DMS53 treated with DMSO at 0.1 percent for 48 hours (cell line): ENCODE data around the gene FAM13A.

Experiments used
- DNase-seq: peaks from one replicate; lab custom pipeline; 2025; ENCODE audit not compliant: unreplicated experiment; lab: John Stamatoyannopoulos, UW

FAM13A gene

GRCh38 chr4:88753658-88754571 is 303.1 kb downstream of the FAM13A start:
- no peak for DNase-seq

- no peak for DNase-seq
Observed at GRCh38 chr4:88752754-88753153, 304.2 kb downstream of the FAM13A start.

GRCh38 chr4:88752076-88752463 is 304.9 kb downstream of the FAM13A start:
- no peak for DNase-seq

GRCh38 chr4:88751258-88752075 is 305.5 kb downstream of the FAM13A start:
- no peak for DNase-seq

GRCh38 chr4:88750369-88750768 is 306.6 kb downstream of the FAM13A start:
- DNase-seq, result no peak

GRCh38 chr4:88747351-88747750 is 309.6 kb downstream of the FAM13A start:
- DNase-seq, result no peak

- DNase-seq, result no peak
Observed at GRCh38 chr4:88746206-88746605, 310.8 kb downstream of the FAM13A start.

- no peak for DNase-seq
Observed at GRCh38 chr4:88745581-88746163, 311.3 kb downstream of the FAM13A start.

- no peak for DNase-seq
Observed at GRCh38 chr4:88745175-88745574, 311.8 kb downstream of the FAM13A start.

- no peak for DNase-seq
Observed at GRCh38 chr4:88744609-88745008, 312.4 kb downstream of the FAM13A start.

- DNase-seq, result no peak
Observed at GRCh38 chr4:88743696-88744095, 313.3 kb downstream of the FAM13A start.

- no peak for DNase-seq
Observed at GRCh38 chr4:88742561-88742960, 314.4 kb downstream of the FAM13A start.

- DNase-seq, result no peak
Observed at GRCh38 chr4:88738180-88738579, 318.8 kb downstream of the FAM13A start.

GRCh38 chr4:88737307-88737941 is 319.6 kb downstream of the FAM13A start:
- DNase-seq, result no peak

- DNase-seq, result no peak
Observed at GRCh38 chr4:88736264-88736663, 320.7 kb downstream of the FAM13A start.

- no peak for DNase-seq
Observed at GRCh38 chr4:88735564-88735963, 321.4 kb downstream of the FAM13A start.

- no peak for DNase-seq
Observed at GRCh38 chr4:88734403-88734949, 322.5 kb downstream of the FAM13A start.

GRCh38 chr4:88732714-88733368 is 324.1 kb downstream of the FAM13A start:
- no peak for DNase-seq

- DNase-seq, result no peak
Observed at GRCh38 chr4:88731381-88731780, 325.6 kb downstream of the FAM13A start.

GRCh38 chr4:88730811-88731210 is 326.2 kb downstream of the FAM13A start:
- no peak for DNase-seq
